ENCODE results near the gene TREH.
"Not testable (repeated sequence)": the region's sequence is repeated elsewhere in the genome, so short reads cannot be mapped to it uniquely, and the experiment has no call there.

Gene TREH

GRCh38 chr11:118715837-118716260, 36.4 kb upstream of the TREH start:
- Histone ChIP-seq H3K27ac (no peak overlapping the region), H3K27me3 (replicated peaks) (no peaks in the 10 kb centered on the region), H3K4me3 (ENCODE audit: low read depth, low read length) (no peak overlapping the region), H3K36me3 (replicated peaks) (no peaks in the 10 kb centered on the region)
- DNase-seq = no peak
- no peak for TF ChIP-seq CTCF (IDR thresholded peaks at IDR 0.05; ENCODE audit: low read depth, low read length, missing control alignments)
- in situ Hi-C loops (cut with HindIII; ENCODE audit: low pct_ligation_motif_present, low sequenced_read_pairs) = loop anchor here (25.0 kb wide), 1 partner anchor 221 kb away; the partner anchor contains the start of gene BCL9L

- no peak overlapping the region for H3K4me3 ChIP-seq (ENCODE audit: low read depth, low read length)
- in situ Hi-C loops (cut with HindIII; ENCODE audit: low pct_ligation_motif_present, low sequenced_read_pairs) = loop anchor here (25.0 kb wide), 1 partner anchor 222 kb away; the partner anchor contains the start of gene BCL9L
- no peaks in the 10 kb centered on the region for H3K27me3 ChIP-seq (replicated peaks)
- TF ChIP-seq CTCF (IDR thresholded peaks at IDR 0.05; ENCODE audit: low read depth, low read length, missing control alignments) = no peak
- H3K36me3 ChIP-seq (replicated peaks) = no peaks in the 10 kb centered on the region
- H3K27ac ChIP-seq = no peak overlapping the region
- DNase-seq = no peak
These were observed 35.9 kb upstream of the TREH start for GRCh38 chr11:118715245-118715831.

- Histone ChIP-seq H3K27ac (no peak overlapping the region), H3K36me3 (replicated peaks) (no peaks in the 10 kb centered on the region), H3K27me3 (replicated peaks) (no peaks in the 10 kb centered on the region), H3K4me3 (ENCODE audit: low read depth, low read length) (no peak overlapping the region)
- in situ Hi-C loops (cut with HindIII; ENCODE audit: low pct_ligation_motif_present, low sequenced_read_pairs) = loop anchor here (25.0 kb wide), 1 partner anchor 222 kb away; the partner anchor contains the start of gene BCL9L
- TF ChIP-seq CTCF (IDR thresholded peaks at IDR 0.05; ENCODE audit: low read depth, low read length, missing control alignments) = no peak
- no peak for DNase-seq
These were observed 35.4 kb upstream of the TREH start for GRCh38 chr11:118714816-118715215.

GRCh38 chr11:118714416-118714815, 35.0 kb upstream of the TREH start:
- H3K27ac ChIP-seq; DNase-seq; H3K36me3 ChIP-seq (replicated peaks); H3K4me3 ChIP-seq (ENCODE audit: low read depth, low read length); H3K27me3 ChIP-seq (replicated peaks): not testable (repeated sequence)
- in situ Hi-C loops (cut with HindIII; ENCODE audit: low pct_ligation_motif_present, low sequenced_read_pairs) = loop anchor here (25.0 kb wide), 1 partner anchor 223 kb away; the partner anchor contains the start of gene BCL9L

GRCh38 chr11:118708296-118708695, 28.8 kb upstream of the TREH start:
- in situ Hi-C loops (cut with HindIII; ENCODE audit: low pct_ligation_motif_present, low sequenced_read_pairs) = loop anchor here (25.0 kb wide), 1 partner anchor 229 kb away; the partner anchor contains the start of gene BCL9L
- Histone ChIP-seq H3K27ac (no peak overlapping the region), H3K27me3 (replicated peaks) (no peaks in the 10 kb centered on the region), H3K4me3 (ENCODE audit: low read depth, low read length) (no peak overlapping the region), H3K36me3 (replicated peaks) (no peaks in the 10 kb centered on the region)
- no peak for DNase-seq
- no peak for TF ChIP-seq CTCF (IDR thresholded peaks at IDR 0.05; ENCODE audit: low read depth, low read length, missing control alignments)

- no peak overlapping the region for H3K4me3 ChIP-seq (ENCODE audit: low read depth, low read length)
- H3K27me3 ChIP-seq (replicated peaks) = no peaks in the 10 kb centered on the region
- no peak overlapping the region for H3K27ac ChIP-seq
- no peak for TF ChIP-seq CTCF (IDR thresholded peaks at IDR 0.05; ENCODE audit: low read depth, low read length, missing control alignments)
- no peaks in the 10 kb centered on the region for H3K36me3 ChIP-seq (replicated peaks)
- in situ Hi-C loops (cut with HindIII; ENCODE audit: low pct_ligation_motif_present, low sequenced_read_pairs) = loop anchor here (25.0 kb wide), 1 partner anchor 231 kb away; the partner anchor contains the start of gene BCL9L
- DNase-seq = no peak
These were observed 27.0 kb upstream of the TREH start for GRCh38 chr11:118706546-118706825.

Measured in brain microvascular endothelial cell (primary cell).